HG03521 (cell line): ENCODE measurements around the gene ARGLU1.

ENCODE experiments used
- ATAC-seq: cut with Tn5 transposase; IDR thresholded peaks from one replicate; pipeline ENCODE4 v1.9.1; 2021; ENCODE audit warnings: mild to moderate bottlenecking, moderate library complexity; ENCODE audit not compliant: unreplicated experiment

ARGLU1 gene

DNA sequence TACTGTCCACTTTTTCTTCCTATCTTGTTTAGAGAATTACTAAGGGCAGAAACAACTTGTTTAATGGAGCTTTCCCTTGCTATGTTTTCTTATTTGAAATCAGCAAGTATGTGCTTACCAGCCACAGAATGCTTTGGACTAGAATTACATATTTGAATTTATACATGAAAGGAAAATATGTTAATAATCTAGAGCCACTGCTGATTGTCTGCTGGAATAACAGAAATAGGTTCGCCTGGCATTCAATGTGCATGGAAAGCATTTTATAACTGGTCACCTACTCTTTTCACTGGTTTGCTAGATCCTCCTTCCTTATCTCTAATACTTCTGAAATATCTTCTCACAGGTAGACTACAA, 40.5 kb downstream of the ARGLU1 start:
- no peak for ATAC-seq

DNA sequence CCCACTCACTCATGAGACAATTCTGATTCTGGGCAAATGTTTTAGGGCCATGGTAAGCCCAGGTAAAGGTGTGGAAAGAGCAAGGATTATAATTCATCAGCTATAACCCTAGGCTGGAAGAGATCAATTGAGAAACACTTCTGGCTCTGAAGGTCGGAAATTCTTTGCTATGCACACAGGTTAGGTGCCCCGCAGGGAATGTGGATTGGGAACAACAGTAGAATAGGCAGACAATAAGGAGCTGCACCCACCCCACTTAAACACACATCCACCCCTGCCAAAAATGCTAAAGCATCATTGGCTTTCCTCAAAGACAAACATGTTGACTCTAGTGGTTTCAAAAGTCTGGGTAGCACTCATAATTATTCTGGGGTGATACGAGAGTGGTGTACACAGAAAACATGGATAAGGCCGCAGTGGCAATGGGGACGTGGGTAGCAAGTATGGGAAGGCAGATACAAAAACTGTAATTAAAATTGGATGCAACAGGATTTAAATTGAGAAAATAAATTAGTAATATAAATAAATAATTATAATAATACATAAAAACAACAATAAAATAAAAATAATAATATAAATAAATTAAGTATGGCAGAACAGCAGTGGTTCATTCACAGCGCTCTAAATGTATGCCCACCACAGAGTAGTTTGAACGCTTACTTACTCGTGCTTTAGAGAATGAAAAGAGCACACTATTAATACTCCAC, 41.0 kb downstream of the ARGLU1 start:
- no peak for ATAC-seq

DNA sequence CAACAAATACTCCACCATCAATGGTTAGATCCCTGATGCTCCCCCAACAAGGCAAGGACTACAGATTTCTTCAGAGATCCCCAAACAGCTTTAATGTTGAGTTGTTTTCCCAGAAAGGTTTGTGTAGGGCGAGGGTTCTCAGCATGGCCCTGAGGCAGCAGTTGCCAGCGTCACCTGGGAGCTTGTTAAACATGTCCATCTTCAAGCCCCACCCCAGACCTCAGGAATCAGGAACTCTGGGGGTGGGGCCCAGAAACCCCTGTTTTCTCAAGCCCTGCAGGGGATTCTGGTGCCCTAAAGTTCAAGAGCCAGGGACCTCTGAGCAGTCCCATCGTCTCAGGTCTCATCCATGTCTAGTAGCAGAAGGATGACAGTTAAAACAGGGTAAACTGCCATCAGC, 42.1 kb downstream of the ARGLU1 start:
- no peak for ATAC-seq

DNA sequence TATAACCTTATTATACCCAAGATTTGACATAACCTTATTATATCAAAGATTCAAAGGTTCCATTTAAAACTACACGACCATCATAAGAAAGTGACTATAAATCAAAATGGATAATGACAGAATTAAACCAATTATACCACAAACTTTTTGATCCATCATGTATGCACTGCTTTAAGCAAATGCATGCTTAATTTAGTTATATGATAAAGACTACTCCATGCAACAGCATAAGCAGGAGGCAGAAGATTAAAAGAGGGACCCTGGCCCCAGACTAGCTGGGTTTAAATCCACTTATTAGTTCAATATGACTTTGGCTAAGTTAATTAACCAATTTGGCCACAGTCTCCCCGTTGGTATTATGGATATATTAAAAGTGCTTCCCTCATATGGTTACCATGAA, 43.8 kb downstream of the ARGLU1 start:
- no peak for ATAC-seq

DNA sequence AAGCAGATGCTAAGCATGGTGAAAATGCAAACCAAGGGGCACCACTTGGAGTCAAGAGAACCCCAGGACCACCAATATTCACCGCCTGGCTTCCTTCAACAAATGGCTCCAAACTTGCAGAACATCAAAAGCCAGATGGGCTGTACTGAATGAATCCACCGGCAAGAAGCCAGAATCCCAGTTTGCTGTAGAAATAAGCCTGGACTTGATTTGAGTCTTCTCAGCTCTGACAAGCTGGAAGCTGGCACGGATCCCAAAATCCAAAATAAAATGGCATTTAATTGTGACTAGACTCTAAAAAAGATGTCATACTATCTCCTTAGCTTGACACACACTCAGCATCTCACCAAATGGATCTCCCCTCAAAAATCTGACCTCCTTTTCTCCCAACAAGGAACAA, 44.4 kb downstream of the ARGLU1 start:
- no peak for ATAC-seq

DNA sequence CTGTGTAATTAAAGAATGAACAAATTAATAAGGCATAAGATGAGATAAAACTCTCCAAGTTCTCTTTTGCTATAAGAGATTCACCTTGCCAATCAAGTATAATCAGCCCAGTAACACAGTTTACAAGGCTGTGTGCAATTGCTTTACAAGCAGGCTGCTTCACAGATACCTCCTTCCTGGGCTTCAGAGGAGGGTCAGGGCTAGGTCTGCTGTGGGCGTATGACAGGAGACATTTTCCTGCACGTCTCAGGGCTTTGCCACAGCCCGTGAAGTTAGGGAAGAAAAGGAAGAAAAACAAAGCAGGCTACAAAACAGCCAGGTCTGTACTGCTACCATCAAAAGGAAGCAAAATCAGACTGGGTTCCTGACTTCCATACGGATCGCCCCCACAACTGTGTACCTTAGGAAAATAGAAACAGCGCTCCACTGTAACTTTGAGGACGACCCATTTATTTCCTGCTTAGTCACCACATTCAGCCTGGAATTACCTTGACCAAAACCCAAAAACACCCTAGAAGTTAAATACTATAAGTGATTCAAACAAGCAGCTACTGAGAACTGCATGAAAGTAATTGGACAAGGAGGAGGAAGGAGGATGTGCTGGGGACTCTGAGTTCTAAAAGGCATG, 44.9 kb downstream of the ARGLU1 start:
- no peak for ATAC-seq

DNA sequence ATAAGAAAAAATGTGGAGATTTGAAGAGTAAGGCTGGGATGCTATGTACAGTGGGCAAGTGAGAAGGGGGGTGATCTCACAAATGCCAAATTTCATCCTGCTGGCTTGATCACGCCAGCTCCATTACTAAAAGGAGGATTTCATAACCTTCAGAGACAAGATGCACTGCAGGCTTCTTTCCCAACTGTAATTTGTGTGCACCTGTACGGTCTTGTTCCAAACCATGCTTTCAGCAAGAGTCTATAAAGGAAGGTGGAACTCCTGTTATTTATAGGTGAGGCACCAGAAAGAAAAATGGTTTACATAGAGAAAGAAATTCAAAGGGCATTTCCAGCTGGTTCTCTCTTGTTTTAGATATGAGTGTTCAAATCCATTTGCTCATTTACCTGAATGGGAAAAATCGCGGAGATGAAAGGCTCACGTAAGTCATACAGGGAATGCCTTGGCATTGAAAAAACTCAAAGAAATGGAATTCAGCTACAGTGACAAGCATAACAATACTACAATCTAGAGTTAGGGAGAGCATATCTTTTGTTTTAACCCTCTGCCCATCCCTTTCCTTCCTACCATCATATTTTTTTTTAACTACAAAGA, 45.7 kb downstream of the ARGLU1 start:
- no peak for ATAC-seq

DNA sequence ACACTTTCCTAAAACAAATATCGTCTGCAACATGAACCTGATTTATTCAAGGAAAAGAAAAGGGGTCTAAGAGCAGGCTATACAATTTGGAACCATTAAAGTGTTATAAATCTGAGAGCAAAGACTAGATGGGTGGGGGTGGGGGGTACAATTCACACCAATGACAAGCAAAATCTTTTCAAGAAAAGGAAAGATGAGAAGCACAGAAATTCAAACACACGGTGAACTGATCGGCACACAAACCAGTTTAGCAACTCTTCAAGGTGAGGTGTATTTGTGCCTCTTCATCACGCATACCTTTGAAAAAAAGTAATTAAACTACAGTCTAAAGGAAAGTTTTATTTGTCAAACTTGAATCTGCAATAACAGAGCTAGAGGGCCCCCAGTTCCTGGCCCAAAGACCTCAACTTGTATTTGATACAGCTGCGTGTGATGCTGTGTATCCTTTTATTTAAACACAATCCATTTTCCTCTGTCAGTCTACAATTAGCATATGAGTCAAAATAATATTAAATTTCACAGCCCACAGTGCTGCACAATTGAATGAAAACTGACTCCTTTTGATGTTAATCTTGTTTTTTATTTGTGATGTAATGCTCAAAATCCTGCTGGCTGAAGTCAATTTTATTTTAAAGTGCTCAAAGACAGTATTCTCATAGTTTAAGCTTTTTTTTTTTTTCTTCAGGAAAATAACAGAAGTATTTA, 46.7 kb downstream of the ARGLU1 start:
- no peak for ATAC-seq

DNA sequence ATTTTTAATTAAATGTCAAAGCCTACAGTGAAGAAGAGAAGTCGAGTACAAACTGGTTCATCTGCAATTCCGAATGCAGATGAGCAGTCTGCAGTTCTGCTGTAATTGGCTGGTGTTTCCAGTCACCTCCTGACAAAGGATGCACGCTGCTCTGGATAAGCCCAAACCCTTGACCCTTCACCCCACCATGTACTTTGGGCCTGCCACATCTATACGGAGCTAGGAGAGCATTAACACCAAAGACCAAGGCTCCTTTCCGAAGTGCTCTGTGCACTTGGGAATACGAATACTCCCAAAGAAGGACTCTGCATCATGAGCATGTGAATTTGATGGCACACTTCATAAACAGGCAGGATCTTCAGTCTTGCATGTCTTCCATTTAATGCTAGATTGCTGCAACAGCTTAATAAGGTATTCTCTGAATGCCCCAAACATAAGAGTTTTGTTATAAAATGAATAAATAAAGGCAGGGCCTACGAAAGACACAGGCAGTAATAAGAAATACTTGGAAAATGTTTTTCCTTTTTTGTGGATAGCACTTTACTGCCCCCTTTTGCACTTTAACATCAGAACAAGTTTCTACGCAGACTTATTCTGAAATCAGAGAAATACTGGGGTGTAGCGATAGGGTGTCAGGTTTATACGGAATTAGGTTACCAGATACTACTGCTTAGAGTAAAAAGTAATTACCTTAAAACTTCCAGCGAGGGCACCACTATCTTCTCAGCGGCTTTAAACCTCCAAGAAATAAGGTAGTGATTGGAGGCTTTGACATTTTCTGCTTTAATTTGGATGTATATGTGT, 47.5 kb downstream of the ARGLU1 start:
- no peak for ATAC-seq

DNA sequence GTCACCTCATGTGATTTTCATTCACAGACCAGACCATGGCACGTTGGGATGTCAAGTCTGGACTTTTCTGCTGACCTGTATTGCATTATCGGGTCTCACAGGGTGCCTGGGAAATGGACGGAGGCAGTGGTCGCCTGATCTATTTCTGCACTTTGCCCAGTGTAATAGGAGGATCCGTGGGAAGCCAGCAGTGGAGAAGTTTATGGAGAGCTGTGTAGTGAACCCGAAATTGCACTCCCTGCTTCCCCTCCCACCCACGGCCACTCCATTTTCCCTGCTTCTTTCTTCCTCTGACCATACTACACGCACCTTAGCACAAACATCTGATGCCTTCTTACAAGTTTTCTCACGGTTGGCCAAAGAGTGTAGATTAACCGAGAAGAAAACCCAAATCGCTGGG, 49.4 kb downstream of the ARGLU1 start:
- no peak for ATAC-seq

DNA sequence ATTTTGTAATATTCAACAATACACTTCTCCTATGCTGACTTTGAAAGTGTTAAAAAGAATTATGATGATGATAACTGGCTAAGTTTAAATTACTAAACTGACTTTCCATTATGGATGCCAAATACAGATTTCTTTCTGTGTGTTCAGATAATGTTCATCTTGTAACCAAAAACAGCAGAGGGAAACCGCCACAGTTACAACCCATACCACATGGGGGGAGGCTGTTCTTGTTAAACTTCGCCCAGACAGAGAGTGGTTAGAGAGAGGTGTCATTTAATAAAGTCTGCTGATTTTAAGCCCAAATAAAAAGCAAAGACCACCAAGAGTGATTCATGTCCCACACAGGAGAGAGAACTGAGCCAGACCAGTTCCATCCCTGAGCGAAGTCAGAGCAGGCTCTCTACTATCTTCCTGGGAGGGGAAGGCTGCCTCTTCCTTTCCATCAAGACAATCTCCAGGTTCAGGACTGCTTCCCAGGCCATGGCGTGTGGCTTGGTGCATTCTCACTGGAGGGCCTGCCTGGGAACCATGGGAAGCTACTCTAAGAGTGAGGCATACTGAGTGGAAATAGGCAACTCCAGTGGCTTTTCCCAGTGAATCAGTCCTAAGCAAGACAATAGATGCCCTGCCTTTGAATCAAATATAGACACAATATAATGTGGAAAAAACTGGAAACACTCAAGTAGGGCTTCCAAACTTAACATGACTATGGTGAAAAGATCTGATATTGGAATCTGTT, 50.7 kb downstream of the ARGLU1 start:
- ATAC-seq = no peak

DNA sequence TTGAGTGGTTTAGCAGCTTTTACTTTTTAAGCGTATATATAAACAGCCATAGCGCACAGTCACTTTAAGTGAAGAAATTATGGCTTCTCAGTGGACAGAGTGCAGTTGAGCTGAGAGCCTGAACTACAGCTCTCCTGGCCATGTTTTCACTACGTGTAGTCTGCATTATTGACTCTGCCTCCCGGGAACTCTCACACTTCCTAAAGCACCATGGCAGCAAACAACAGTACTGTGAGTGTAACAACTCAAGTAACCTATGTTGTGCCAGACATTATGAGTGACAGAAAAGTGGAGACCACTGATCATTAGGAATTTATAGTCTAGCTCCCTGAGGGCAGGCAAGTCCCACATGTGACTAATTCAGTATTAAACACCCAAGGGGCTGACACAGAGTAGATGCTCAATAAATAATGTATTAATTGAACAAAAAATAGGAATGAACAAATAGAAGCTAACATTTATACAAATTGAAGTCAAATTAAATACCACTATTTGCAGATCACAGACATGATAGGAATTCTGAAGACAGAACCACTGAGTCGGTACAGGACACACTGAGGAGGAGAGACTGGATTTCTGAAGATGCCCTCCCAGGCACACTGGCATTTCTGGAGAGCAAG, 52.2 kb downstream of the ARGLU1 start:
- ATAC-seq = no peak

DNA sequence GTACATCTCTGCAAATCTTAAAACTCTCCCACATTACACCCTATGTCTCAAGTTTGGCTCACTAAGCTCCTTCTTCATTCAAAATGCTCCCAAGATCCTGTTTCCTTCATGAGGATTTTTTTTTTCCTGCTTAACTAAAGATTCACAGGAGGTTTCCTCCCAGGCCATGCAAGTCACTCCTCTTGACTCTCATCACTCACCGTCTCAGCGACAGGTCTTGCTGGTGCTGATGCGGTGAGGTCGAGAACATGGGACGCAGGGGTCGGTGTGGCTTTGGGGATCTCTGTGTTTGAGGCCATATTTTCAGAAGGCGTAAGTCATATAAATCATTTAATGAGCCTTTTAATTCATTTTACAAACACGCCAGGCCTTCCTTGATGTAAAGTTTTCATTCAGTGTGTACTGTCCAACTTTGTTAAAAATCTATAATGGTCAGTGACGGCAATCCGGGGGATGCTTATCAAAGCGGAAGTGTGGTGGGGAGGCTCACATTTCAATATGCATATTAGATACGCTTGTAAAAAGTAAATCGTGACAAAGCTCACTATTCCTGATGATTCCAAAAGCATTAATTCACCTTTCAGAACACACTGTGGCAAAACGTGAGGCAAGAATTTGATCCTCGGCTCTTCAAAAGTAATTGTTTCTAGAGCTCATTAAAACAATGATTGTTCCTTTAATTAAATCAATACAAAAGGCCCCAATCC, 52.9 kb downstream of the ARGLU1 start:
- ATAC-seq = no peak

DNA sequence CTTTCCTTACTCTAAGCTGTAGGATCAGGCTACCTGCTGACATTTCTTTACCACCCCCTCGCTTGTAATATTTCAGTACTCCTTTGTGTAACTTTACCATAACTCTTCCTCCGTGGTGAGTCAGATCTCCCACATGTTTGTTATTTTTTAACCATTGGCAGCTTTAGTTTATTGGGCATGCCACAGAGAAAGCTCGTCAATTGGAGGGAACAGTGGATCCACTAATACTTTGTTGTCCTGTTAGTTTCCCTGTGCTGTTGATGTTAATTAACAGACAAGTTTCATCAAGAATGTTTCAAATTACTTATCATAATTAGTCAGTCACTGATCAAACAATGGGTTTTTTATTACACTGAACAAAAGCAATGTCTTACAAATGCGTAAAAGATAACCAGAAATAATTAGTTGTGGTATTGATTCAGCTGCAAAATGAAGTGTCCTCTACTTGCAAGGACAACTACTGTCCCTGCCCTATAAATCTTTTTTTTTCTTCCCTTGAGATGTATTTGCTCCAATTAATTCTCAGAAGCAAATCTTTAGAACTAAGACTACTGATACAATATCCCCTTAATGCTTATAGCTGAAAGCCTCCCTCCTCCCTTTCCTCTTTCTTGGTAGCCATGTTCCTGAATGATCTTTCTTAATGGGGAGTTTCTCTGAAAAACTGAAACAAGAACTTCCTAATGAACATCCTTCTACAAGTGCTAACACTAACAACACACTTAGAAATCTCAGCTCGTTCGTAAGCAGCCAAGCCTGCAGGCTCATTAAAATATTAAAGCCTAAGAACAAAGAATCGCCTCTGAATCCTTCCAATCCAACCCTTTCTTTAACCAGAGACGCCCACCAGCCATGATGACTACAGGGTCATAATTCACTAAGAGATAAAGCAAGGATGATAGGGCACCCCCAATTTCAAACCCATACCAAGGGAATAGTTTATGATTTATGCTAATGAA, 54.6 kb downstream of the ARGLU1 start:
- no peak for ATAC-seq

DNA sequence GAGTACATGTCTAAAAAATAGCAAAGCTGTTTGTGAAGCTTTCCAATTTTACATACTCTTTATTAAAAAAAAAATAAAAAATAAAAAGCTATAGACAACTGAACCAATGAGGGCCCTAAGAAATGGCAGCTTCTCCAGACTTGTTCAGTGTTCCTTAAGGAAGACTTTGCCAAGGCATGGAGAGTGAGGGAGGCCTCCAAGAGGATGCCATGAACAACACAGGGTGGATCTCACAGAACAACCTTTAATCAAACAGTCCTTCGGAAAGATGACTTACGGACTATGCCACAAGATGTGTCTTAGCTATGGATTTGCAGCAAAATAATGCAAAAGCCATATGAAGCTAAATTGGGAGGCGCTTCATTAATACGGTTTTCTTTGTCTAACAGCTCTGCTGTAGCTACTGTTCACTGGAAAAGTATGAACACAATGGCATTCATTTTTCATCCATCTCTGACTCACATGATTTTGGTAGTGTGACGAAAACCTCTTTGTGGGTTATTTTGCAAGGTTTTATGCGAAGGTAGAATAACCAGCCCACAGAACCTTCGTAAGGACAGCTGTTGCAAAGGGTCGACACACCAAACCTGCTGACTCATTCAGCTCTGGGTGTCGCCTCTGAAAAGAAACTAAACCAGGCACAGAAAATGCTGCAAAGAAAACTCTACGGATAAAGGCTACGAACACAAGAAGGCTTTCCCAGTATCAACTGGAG, 60.2 kb downstream of the ARGLU1 start:
- no peak for ATAC-seq

DNA sequence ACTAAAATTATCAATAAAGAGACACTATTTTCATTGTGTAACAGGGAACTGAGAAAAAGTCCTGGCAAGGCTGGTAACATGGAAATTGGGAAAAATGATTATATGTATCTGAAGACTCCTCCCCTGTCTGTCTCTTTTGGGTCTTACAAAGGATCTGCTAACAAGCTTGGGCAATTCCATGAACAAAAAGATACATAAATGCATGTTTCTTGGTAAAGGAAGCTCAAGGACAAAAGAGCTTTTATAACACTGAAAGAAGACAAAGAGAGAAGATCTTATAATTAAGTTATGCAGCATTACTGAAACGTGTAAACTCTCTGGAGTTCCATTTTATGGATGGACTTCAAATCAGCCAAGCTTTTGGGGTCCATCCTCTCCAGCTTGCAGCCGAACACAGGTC, 61.7 kb downstream of the ARGLU1 start:
- ATAC-seq = no peak

DNA sequence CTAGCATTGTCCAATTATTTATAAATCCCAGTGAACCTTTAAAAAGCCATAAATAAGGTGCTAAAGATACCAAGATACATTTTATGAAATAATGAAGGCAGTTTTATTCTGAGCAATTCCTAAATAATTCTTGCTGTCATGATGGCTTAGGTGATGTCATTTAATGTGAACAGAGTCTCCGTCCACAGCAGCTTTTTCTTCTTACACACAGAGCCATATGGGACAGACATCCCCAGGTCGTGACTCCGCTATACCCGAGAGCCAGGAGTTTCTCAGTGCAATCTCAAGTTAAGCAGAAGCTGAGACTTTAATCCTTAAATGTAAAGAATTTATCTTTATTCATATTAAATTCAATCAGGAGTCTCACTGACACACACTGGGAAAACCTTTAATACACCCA, 62.2 kb downstream of the ARGLU1 start:
- no peak for ATAC-seq

DNA sequence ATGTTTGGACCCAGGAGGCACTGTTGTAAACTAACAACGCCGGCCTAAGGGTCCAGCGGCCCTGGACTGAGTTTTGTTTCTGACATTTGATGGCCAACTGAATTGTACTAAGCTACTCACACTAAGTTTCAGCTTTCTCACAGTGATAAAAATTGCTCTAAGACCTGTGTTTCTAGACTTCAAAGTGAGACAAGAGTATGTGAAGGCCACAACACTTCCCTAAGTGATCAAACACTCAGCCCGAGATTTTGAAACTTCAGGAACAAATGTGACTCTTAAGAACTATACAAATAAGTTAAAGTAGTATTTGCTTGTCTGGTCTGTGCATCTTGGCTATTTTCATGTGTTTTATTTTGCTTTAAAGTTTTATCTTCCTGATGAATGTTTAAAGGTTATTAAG, 62.6 kb downstream of the ARGLU1 start:
- ATAC-seq = no peak
